Lower leg skin (tissue), 4 donors: ENCODE data around the gene SHROOM1. TPM values are rescaled to one million over a fixed set of nuclear protein-coding genes. Genes with fewer than 3 reads are reported as not detected.

Experiments
- DNase-seq, 2 donors: peaks; one replicate each; pipeline ENCODE4 v3.0.0-alpha.2; 2019; ENCODE audit warnings: low spot score in 2 of 2
- H3K4me3 ChIP-seq: fragments of 200-600 bp; sonication (generic); 2 replicates; pipeline ENCODE4 v1.5.1; 2017; ENCODE audit warnings: mild to moderate bottlenecking, low read depth; ENCODE audit not compliant: poor library complexity, severe bottlenecking
- POLR2A ChIP-seq, 2 donors: fragments of 450-650 bp; IDR thresholded peaks; one replicate each; pipeline ENCODE4 v1.6.1; 2016 to 2017; ENCODE audit warnings: antibody characterized with exemption in 2 of 2, mild to moderate bottlenecking in 1 of 2, moderate library complexity in 1 of 2
- WGBS, 2 donors: methylation state at CpG; one replicate each; pipeline ENCODE4 v1.1.5; 2018; 5-methylcytosine and 5-hydroxymethylcytosine counted together
- intact Hi-C: fragments of 100-400 bp; cut with DNase I; formaldehyde crosslinking; loops from one replicate; pipeline ENCODE4 v1.15.0; 2023; ENCODE audit warnings: low total_unique reads
- total RNA-seq, 4 donors: library from RNA; depleted of rRNA; stranded (reverse); fragments of >200 nt; gene quantifications; one replicate each; pipeline ENCODE4 v1.1.0, GENCODE V29; 2016
- TF ChIP-seq, protein P1 (sequence below), 3 donors: fragments of 450-650 bp; IDR thresholded peaks; one replicate each; pipeline ENCODE4 v1.5.1; 2016; ENCODE audit warnings: antibody characterized with exemption in 3 of 3, mild to moderate bottlenecking in 3 of 3, moderate library complexity in 2 of 3

Gene SHROOM1
- total RNA-seq, 4 donors from 2014 or later: 1.2 to 3.8 (median 2.2) TPM

DNA sequence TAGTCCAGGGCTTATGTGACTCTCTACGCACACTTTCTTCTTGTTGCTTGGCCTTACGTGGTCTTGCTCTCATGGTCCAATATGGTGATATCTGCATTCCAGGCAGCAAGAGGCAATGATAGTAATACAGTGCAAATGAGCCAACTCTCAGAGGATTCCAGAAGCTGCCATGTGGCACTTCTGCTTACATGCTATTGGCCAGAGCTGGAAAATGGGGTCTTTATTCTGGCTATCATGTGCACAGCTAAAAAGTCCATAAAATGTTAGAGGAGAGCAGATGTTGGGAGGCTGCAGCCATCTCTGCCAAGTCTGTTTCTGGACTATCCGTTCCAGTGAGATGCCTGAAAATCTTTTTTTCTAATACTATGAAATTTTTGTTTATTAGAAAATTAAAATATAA, 50.5 kb downstream of the SHROOM1 start:
- peak in 1 of 2 donors; percentile 10 for DNase-seq
- 84 to 92% methylated on average over 3 of the region's 3 CpGs for WGBS, 2 donors
- H3K4me3 ChIP-seq: no peak overlapping the region
- intact Hi-C loops: no loop called here
- TF ChIP-seq, protein P1, sequence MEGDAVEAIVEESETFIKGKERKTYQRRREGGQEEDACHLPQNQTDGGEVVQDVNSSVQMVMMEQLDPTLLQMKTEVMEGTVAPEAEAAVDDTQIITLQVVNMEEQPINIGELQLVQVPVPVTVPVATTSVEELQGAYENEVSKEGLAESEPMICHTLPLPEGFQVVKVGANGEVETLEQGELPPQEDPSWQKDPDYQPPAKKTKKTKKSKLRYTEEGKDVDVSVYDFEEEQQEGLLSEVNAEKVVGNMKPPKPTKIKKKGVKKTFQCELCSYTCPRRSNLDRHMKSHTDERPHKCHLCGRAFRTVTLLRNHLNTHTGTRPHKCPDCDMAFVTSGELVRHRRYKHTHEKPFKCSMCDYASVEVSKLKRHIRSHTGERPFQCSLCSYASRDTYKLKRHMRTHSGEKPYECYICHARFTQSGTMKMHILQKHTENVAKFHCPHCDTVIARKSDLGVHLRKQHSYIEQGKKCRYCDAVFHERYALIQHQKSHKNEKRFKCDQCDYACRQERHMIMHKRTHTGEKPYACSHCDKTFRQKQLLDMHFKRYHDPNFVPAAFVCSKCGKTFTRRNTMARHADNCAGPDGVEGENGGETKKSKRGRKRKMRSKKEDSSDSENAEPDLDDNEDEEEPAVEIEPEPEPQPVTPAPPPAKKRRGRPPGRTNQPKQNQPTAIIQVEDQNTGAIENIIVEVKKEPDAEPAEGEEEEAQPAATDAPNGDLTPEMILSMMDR (IDR thresholded peaks at IDR 0.05): no peak
- no peak for TF ChIP-seq POLR2A (IDR thresholded peaks at IDR 0.05)

DNA sequence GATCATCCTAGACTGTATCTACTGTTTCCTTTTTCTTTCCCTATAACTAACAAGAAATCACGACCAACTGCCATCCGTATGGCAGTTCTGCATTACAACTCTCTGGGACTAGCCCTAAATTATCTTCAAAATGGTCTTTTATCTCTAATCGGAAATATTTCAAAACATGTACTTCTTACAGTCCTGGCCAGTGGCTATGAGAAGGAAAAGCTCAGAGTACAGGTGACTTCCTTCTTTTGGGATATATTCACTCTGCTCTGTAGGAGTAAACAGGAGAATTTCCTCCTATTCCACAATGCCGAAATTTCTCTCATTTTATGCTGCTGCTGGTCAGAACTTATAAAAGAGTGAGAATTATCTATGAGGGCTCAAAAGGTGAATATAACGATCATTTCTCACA, 51.6 kb downstream of the SHROOM1 start:
- intact Hi-C loops: no loop called here
- WGBS, 2 donors: 73 to 81% methylated on average over 5 of the region's 5 CpGs
- no peak for TF ChIP-seq POLR2A (IDR thresholded peaks at IDR 0.05)
- TF ChIP-seq, protein P1 (IDR thresholded peaks at IDR 0.05): no peak
- DNase-seq: no peak
- H3K4me3 ChIP-seq: no peak overlapping the region

DNA sequence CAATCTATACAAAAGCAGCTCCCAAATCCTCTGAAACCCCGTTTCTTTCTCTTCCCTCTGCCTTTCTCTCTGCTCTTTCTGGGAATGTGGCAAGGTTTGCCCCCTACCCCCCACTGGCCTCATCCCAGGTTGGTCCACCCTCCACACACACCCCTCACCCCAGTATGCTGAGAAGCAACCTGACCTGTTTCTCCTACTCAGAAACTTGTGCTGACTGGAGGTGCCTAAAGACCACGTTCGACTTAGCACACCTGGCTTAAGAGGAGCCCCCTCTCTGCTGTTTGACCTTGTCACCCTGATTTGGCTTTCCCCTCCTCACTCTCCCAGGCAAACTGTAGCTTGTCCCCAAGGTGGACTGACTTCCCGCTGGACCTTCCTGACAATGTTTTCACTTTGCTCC, 52.3 kb downstream of the SHROOM1 start:
- intact Hi-C loops: no loop called here
- no peak overlapping the region for H3K4me3 ChIP-seq
- TF ChIP-seq, protein P1 (IDR thresholded peaks at IDR 0.05): no peak
- no peak for TF ChIP-seq POLR2A (IDR thresholded peaks at IDR 0.05)
- peak in 1 of 2 donors; percentile 76 for DNase-seq
- WGBS, 2 donors: 52 to 61% methylated on average over 4 of the region's 4 CpGs

DNA sequence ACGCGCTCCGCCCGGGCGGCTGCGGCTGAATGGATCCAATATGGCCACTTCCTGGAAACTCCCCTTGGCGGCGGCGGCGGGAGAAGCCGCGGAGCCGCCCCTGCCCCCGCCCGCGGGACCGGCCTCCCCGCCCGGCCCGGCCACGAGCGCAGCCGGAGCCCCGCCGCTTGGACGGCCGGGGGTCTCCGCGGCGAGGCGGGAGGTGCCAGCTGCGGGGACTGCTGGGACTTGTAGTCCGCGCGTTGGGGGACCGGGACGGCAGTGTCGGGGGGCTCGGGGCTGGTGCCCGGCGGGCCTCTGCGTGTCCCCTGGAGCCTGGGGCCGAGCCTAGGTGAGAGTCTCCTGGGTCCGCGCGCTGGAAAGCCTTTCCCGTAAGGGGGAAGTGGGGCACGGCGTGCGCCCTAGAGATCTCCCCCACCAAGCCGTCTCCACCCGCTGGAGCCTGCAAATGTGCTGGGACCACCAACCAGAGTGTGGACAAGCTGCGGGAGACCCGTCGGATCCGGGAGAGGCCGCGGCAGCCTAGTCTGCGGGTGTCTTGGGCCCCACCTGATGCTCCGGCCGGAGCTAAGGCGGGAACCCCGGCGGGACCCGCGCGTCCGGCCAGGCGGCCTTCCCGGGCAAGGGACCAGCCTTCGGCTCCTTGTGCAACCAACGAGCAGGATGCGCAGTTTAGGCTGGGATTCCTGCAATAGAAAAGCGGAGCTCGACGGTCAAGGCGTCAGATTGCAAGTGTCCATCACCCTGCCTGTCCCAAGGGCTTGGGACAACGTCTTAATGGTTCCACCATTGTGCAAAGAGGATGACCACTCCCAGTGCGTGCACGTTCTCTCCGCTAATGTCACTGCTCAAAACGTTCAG, 53.0 kb downstream of the SHROOM1 start, which contains the start of gene SEPTIN8:
Gene SEPTIN8 (minus strand): TSS at position 31 of the 861 bp plus-strand sequence. CDS start 102 bp downstream, outside the sequence.
- WGBS, 2 donors: 1 to 3% methylated on average over 19 to 65 of the region's 82 CpGs
- peak within 1 kb of the TSS; percentile 64 for H3K4me3 ChIP-seq
- intact Hi-C loops: no loop called here
- TF ChIP-seq, protein P1 (IDR thresholded peaks at IDR 0.05): no peak
- no peak for TF ChIP-seq POLR2A (IDR thresholded peaks at IDR 0.05)
- peak in 1 of 2 donors; percentile 93 for DNase-seq

DNA sequence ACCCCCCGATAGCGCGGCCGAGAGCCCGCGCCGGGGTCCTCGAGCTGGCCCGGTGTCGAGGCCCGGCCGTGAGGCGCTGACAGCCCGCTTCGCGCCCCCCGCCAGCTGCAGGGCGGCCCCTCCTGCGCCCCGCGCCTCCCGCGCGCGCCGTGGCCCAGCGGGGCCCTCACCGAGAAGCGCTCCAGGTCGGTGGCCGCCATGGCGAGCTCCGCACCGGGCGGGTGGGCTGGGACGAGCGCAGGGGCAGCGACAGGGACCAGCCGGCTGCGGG, 53.6 kb downstream of the SHROOM1 start:
- intact Hi-C loops: no loop called here
- DNase-seq: no peak
- WGBS, 2 donors: 0 to 1% methylated on average over 12 to 21 of the region's 40 CpGs
- H3K4me3 ChIP-seq: peak overlapping the region; percentile 44
- TF ChIP-seq POLR2A (IDR thresholded peaks at IDR 0.05): no peak
- TF ChIP-seq, protein P1 (IDR thresholded peaks at IDR 0.05): no peak
